OCI-LY7 (cell line): ENCODE results near the gene PDE11A.

ENCODE experiments used
- EZH2phosphoT487 ChIP-seq: fragments of 200-600 bp; sonication (generic); IDR thresholded peaks from 2 replicates; pipeline ENCODE4 v1.6.1; 2018; ENCODE audit warnings: low read depth, borderline replicate concordance, mild to moderate bottlenecking, mixed run types, antibody characterized with exemption, low read length, moderate library complexity, mixed read lengths
- TF ChIP-seq, protein P1 (sequence below): fragments of 200-600 bp; sonication (generic); conservative IDR thresholded peaks from 2 replicates; pipeline ENCODE4 v1.5.1; 2014; ENCODE audit warnings: mild to moderate bottlenecking, antibody characterized with exemption, low read length, moderate library complexity, mixed read lengths

DNA sequence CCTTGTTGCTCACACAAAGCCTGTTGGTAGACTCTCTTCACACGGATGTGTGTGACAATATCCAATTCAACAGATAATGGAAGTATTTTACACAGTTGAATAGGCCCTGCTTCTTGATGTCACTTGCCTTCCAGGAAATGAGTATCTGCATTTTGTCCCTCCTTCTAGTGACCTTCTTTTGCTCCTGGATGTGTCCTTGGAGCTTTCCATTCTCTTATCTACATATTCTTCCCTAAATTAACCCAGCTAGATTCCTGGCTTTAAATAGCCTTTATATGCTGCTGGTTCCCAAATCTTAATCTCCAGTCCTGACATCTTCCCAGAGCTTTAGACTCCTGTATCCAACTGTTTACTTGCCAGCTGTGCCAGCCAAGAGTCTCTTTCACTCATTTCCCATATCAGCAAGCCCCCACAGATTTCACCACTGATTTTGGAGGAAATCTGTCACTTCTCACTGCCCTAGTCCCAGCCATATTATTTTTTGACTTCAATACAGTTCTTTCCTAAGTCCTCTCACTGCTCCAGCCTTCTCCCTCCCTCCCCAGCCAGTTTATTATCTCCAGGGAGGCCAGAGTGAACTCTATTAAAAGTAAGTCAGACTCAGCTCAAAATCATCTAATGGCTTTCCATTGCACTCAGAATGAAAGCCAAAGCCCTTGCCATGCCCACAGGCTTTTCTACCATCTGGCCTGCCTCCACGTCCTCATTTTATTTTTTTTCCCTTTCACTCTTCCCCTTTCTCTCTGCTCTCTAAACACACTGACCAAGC, 170.0 kb downstream of the PDE11A start:
- TF ChIP-seq, protein P1, sequence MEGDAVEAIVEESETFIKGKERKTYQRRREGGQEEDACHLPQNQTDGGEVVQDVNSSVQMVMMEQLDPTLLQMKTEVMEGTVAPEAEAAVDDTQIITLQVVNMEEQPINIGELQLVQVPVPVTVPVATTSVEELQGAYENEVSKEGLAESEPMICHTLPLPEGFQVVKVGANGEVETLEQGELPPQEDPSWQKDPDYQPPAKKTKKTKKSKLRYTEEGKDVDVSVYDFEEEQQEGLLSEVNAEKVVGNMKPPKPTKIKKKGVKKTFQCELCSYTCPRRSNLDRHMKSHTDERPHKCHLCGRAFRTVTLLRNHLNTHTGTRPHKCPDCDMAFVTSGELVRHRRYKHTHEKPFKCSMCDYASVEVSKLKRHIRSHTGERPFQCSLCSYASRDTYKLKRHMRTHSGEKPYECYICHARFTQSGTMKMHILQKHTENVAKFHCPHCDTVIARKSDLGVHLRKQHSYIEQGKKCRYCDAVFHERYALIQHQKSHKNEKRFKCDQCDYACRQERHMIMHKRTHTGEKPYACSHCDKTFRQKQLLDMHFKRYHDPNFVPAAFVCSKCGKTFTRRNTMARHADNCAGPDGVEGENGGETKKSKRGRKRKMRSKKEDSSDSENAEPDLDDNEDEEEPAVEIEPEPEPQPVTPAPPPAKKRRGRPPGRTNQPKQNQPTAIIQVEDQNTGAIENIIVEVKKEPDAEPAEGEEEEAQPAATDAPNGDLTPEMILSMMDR = no peak
- TF ChIP-seq EZH2phosphoT487 = no peak
